Measurements from ENCODE around the gene LIPE. TPM values are rescaled to one million over a fixed set of nuclear protein-coding genes. Genes with fewer than 3 reads are reported as not detected.

LIPE gene
- total and polyA plus RNA-seq, 2 experiments from 2014 or later = 5.8 to 10.9 TPM

DNA sequence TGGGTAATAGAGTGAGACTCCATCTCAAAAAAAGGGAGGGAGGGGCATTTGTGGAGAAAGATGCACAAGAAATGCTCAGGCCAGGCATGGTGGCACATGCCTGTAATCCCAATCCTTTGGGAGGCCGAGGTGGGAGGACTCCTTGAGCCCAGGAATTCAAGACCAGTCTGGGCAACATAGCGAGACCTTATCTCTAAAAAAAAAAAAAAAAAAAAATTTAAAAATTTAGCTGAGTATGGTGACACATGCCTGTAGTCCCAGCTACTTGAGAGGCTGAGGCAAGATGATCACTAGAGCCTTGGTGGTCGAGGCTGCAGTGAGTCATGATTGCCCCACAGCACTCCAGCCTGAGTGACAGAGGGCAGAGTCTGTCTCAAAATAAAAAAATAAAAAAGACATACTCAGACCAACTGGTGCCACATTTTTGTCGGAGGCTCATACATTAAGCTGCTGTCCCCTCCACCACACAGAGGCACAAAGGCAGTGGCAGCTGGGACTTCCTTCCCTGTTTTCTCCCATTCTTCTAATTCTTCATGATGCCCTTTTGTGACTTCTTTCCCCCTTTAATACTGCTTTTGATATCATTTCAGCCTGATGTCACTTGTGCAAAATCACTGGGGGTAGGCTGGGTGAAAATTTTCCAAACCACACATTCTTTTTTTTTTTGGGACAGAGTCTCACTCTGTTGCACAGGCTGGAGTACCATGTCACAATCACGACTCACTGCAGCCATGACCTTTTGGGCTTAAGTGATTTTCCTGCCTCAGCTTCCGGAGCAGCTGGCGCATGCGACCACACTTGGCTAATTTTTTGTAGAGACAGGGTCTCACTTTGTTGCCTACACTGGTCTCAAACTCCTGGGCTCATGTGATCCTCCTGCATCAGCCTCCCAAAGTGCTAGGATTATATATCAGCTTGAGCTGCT, 42.4 kb upstream of the LIPE start:
- TF ChIP-seq EZH2phosphoT487 (IDR thresholded peaks at IDR 0.05; ENCODE audit: unreplicated experiment) = no peak
- no peak for TF ChIP-seq CREB1 (CRISPR knock-in tag; IDR thresholded peaks at IDR 0.05; ENCODE audit: low read depth)
- TF ChIP-seq, protein P1, sequence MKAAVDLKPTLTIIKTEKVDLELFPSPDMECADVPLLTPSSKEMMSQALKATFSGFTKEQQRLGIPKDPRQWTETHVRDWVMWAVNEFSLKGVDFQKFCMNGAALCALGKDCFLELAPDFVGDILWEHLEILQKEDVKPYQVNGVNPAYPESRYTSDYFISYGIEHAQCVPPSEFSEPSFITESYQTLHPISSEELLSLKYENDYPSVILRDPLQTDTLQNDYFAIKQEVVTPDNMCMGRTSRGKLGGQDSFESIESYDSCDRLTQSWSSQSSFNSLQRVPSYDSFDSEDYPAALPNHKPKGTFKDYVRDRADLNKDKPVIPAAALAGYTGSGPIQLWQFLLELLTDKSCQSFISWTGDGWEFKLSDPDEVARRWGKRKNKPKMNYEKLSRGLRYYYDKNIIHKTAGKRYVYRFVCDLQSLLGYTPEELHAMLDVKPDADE (IDR thresholded peaks at IDR 0.05) = no peak
- TF ChIP-seq, protein P2, sequence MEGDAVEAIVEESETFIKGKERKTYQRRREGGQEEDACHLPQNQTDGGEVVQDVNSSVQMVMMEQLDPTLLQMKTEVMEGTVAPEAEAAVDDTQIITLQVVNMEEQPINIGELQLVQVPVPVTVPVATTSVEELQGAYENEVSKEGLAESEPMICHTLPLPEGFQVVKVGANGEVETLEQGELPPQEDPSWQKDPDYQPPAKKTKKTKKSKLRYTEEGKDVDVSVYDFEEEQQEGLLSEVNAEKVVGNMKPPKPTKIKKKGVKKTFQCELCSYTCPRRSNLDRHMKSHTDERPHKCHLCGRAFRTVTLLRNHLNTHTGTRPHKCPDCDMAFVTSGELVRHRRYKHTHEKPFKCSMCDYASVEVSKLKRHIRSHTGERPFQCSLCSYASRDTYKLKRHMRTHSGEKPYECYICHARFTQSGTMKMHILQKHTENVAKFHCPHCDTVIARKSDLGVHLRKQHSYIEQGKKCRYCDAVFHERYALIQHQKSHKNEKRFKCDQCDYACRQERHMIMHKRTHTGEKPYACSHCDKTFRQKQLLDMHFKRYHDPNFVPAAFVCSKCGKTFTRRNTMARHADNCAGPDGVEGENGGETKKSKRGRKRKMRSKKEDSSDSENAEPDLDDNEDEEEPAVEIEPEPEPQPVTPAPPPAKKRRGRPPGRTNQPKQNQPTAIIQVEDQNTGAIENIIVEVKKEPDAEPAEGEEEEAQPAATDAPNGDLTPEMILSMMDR (conservative IDR thresholded peaks at IDR 0.05; ENCODE audit: low read depth in 2 of 2) = no peak
- Histone ChIP-seq H3K27ac (ENCODE audit: low read depth) (no peak overlapping the region), H3K36me3 (ENCODE audit: insufficient read depth) (no peaks in the 10 kb centered on the region), H3K27me3 (ENCODE audit: insufficient read depth) (no peaks in the 10 kb centered on the region), H3K79me2 (replicated peaks; ENCODE audit: insufficient read depth) (no peaks in the 10 kb centered on the region), H2AFZ (no peak overlapping the region), H4K20me1 (replicated peaks; ENCODE audit: insufficient read depth) (no peaks in the 10 kb centered on the region), H3K4me3 (no peak overlapping the region), H3F3A (replicated peaks; ENCODE audit: low read depth) (peaks cover 6% of the 10 kb centered on the region; the same call in 1 of the 2 replicates), H3K9me2 (ENCODE audit: insufficient read depth) (no peaks in the 10 kb centered on the region), H3K4me2 (no peak overlapping the region), H3K4me1 (ENCODE audit: insufficient read depth) (peaks cover 41% of the 10 kb centered on the region)
- Mint-ChIP-seq H3K27ac (no peak overlapping the region), H3K36me3 (ENCODE audit: low read depth) (no peaks in the 10 kb centered on the region), H3K9me3 (no peaks in the 10 kb centered on the region), H3K27me3 (ENCODE audit: insufficient read depth, low read depth, poor library complexity) (peaks cover 11% of the 10 kb centered on the region), H3K4me3 (no peak overlapping the region), H3K4me1 (peaks cover 55% of the 10 kb centered on the region)
- no peak for ATAC-seq
- DNase-seq (ENCODE audit: low spot score) = no peak

DNA sequence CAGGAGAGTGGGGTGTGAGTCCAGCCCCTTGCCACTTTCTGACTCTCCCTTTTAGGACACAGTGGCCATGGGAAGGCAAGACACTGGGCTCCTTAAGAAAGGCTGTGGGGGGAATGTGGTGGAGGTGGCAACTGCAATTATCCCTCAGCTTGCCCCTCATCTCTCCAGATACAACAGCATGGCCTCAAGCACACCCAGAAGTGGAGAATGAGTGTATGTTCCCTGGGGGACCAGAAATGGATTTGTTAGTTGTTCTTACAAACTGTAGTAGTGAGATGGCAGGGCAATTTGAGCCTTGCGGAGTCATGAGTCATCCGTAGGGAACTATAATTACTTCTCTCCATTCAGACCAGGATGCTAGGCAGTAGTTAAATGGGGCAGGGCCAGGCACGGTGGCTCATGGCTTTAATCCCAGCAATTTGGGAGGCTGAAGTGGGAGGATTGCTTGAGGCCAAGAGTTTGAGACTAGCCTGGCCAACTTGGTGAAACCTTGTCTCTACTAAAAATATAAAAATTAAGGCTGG, 41.1 kb upstream of the LIPE start:
- DNase-seq (ENCODE audit: low spot score) = no peak
- H3K36me3 ChIP-seq (ENCODE audit: insufficient read depth) = no peaks in the 10 kb centered on the region
- no peak overlapping the region for H3K4me3 Mint-ChIP-seq
- no peak for TF ChIP-seq NANOG (IDR thresholded peaks at IDR 0.05; ENCODE audit: borderline replicate concordance)
- TF ChIP-seq, protein P3, sequence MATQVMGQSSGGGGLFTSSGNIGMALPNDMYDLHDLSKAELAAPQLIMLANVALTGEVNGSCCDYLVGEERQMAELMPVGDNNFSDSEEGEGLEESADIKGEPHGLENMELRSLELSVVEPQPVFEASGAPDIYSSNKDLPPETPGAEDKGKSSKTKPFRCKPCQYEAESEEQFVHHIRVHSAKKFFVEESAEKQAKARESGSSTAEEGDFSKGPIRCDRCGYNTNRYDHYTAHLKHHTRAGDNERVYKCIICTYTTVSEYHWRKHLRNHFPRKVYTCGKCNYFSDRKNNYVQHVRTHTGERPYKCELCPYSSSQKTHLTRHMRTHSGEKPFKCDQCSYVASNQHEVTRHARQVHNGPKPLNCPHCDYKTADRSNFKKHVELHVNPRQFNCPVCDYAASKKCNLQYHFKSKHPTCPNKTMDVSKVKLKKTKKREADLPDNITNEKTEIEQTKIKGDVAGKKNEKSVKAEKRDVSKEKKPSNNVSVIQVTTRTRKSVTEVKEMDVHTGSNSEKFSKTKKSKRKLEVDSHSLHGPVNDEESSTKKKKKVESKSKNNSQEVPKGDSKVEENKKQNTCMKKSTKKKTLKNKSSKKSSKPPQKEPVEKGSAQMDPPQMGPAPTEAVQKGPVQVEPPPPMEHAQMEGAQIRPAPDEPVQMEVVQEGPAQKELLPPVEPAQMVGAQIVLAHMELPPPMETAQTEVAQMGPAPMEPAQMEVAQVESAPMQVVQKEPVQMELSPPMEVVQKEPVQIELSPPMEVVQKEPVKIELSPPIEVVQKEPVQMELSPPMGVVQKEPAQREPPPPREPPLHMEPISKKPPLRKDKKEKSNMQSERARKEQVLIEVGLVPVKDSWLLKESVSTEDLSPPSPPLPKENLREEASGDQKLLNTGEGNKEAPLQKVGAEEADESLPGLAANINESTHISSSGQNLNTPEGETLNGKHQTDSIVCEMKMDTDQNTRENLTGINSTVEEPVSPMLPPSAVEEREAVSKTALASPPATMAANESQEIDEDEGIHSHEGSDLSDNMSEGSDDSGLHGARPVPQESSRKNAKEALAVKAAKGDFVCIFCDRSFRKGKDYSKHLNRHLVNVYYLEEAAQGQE (IDR thresholded peaks at IDR 0.05; ENCODE audit: unreplicated experiment) = no peak
- TF ChIP-seq, protein P2 (conservative IDR thresholded peaks at IDR 0.05; ENCODE audit: low read depth in 2 of 2) = no peak

More for the DNA sequence above, 41.1 kb upstream of the LIPE start:
- ATAC-seq = no peak
- no peaks in the 10 kb centered on the region for H3K27me3 ChIP-seq (ENCODE audit: insufficient read depth)
- no peaks in the 10 kb centered on the region for H4K20me1 ChIP-seq (replicated peaks; ENCODE audit: insufficient read depth)
- H3K27me3 Mint-ChIP-seq (ENCODE audit: insufficient read depth, low read depth, poor library complexity) = peaks cover 11% of the 10 kb centered on the region
- H3K9me3 Mint-ChIP-seq = no peaks in the 10 kb centered on the region
- no peaks in the 10 kb centered on the region for H3K36me3 Mint-ChIP-seq (ENCODE audit: low read depth)
- peaks cover 34% of the 10 kb centered on the region for H3K4me1 ChIP-seq (ENCODE audit: insufficient read depth)
- peaks cover 6% of the 10 kb centered on the region; the same call in 1 of the 2 replicates for H3F3A ChIP-seq (replicated peaks; ENCODE audit: low read depth)
- H2AFZ ChIP-seq = no peak overlapping the region
- H3K27ac ChIP-seq (ENCODE audit: low read depth) = no peak overlapping the region
- no peaks in the 10 kb centered on the region for H3K9me2 ChIP-seq (ENCODE audit: insufficient read depth)
- no peak overlapping the region for H3K4me2 ChIP-seq
- no peak overlapping the region for H3K4me3 ChIP-seq
- H3K79me2 ChIP-seq (replicated peaks; ENCODE audit: insufficient read depth) = no peaks in the 10 kb centered on the region
- no peak overlapping the region for H3K27ac Mint-ChIP-seq
- H3K4me1 Mint-ChIP-seq = peaks cover 44% of the 10 kb centered on the region

Measured in GM23338 (cell line).